Lung (tissue), 12 donors: Measurements from ENCODE around the gene PTGES3L. TPM values are rescaled to one million over a fixed set of nuclear protein-coding genes. Genes with fewer than 3 reads are reported as not detected.
"Not testable (repeated sequence)": the region's sequence is repeated elsewhere in the genome, so short reads cannot be mapped to it uniquely, and the experiment has no call there.

Experiments
- ATAC-seq: fragments of 200-7000 bp; cut with Tn5 transposase; one replicate; pipeline ENCODE4 v1.9.1; 2020; ENCODE audit warnings: moderate number of reproducible peaks; ENCODE audit not compliant: insufficient read depth, low FRiP score
- DNase-seq, 3 donors: peaks; one replicate each; pipeline ENCODE4 v3.0.0-alpha.2; 2013 to 2017
- H3K27ac ChIP-seq, 2 donors: one replicate each; pipeline ENCODE4 v1.5.1; 2013; ENCODE audit warnings: mild to moderate bottlenecking in 2 of 2, moderate library complexity in 2 of 2, control low read depth in 1 of 2, inconsistent platforms in 1 of 2, low read depth in 1 of 2, low read length in 1 of 2
- H3K27me3 ChIP-seq, 3 donors: one replicate each; pipeline ENCODE4 v1.5.1; 2013; ENCODE audit warnings: low read length in 2 of 3; ENCODE audit not compliant: control insufficient read depth in 3 of 3, insufficient read depth in 3 of 3
- H3K36me3 ChIP-seq, 4 donors: one replicate each; pipeline ENCODE4 v1.5.1; 2013; ENCODE audit warnings: low read length in 4 of 4, mild to moderate bottlenecking in 1 of 4, moderate library complexity in 1 of 4; ENCODE audit not compliant: control insufficient read depth in 4 of 4, insufficient read depth in 4 of 4
- H3K4me1 ChIP-seq, 5 donors: one replicate each; pipeline ENCODE4 v1.5.1; 2013; ENCODE audit warnings: low read length in 5 of 5, mild to moderate bottlenecking in 2 of 5, moderate library complexity in 1 of 5; ENCODE audit not compliant: control insufficient read depth in 5 of 5, insufficient read depth in 5 of 5
- H3K4me3 ChIP-seq: one replicate; pipeline ENCODE4 v1.5.1; 2013; ENCODE audit warnings: mild to moderate bottlenecking, control low read depth, moderate library complexity
- H3K9ac ChIP-seq, 2 donors: one replicate each; pipeline ENCODE4 v1.5.1; 2013; ENCODE audit warnings: low read length in 2 of 2, control low read depth in 1 of 2; ENCODE audit not compliant: insufficient read depth in 1 of 2
- H3K9me3 ChIP-seq, 4 donors: one replicate each; pipeline ENCODE4 v1.5.1; 2013; ENCODE audit warnings: low read length in 3 of 4, mild to moderate bottlenecking in 1 of 4, moderate library complexity in 1 of 4; ENCODE audit not compliant: control insufficient read depth in 4 of 4, insufficient read depth in 3 of 4
- CTCF ChIP-seq: IDR thresholded peaks from 2 replicates; pipeline ENCODE4 v1.5.1; 2012; ENCODE audit warnings: mild to moderate bottlenecking; ENCODE audit errors: control extremely low read depth, extremely low read depth
- WGBS, 2 donors: extraction: QIAGEN DNeasy Blood & Tissue Kit; methylation state at CpG; one replicate each; pipeline ENCODE4 v1.1.7; 2013; 5-methylcytosine and 5-hydroxymethylcytosine counted together
- polyA plus RNA-seq, 2 donors: library from polyadenylated mRNA; stranded (reverse); fragments of 200-250 nt; gene quantifications; one replicate each; pipeline ENCODE4 v1.2.1, GENCODE V29; 2013
- total RNA-seq, 2 donors: library from RNA; depleted of rRNA in 1 of 2; stranded (reverse); fragments of >200 nt in 1 of 2; gene quantifications; one replicate each; pipeline ENCODE4 v1.2.1, GENCODE V29; 2014 to 2021
- donor health status: control.
- donor health status: control.
- donor health status: Bipolar disorder and iron deficiency.
- donor health status: healthy.
- donor health status: DM: yes; HTN: yes; CAD: no.

The PTGES3L gene
- total and polyA plus RNA-seq, 4 donors, result 0.43 to 1.8 (median 0.91) TPM

- H3K27me3 ChIP-seq, result no peaks in the 10 kb centered on the region
- no peak overlapping the region for H3K4me3 ChIP-seq
- TF ChIP-seq CTCF, result no peak
- no peaks in the 10 kb centered on the region for H3K9me3 ChIP-seq
- DNase-seq, result no peak
- H3K36me3 ChIP-seq, result peaks cover 4 to 11% (median 7%) of the 10 kb centered on the region in 4 donors
- ATAC-seq, result no peak
- peaks cover 0 to 23% (median 10%) of the 10 kb centered on the region in 5 donors for H3K4me1 ChIP-seq
- H3K9ac ChIP-seq, result no peak overlapping the region
- no peak overlapping the region for H3K27ac ChIP-seq
These were observed 2.4 kb upstream of the PTGES3L start for GRCh38 chr17:42982266-42982665.

GRCh38 chr17:42980766-42981397 lies 1.0 kb upstream of the PTGES3L start:
- no peaks in the 10 kb centered on the region for H3K27me3 ChIP-seq
- peaks cover 0 to 23% (median 10%) of the 10 kb centered on the region in 5 donors for H3K4me1 ChIP-seq
- H3K27ac ChIP-seq, result peak overlapping the region; percentile 90 to 91

GRCh38 chr17:42980274-42980765 lies 440 bp upstream of the PTGES3L start, which contains the start of gene RUNDC1:
RUNDC1 (plus strand) TSS chr17:42980565; CDS start chr17:42980577, 12 bp downstream.
- 0% methylated on average over 31 to 39 of the region's 39 CpGs for WGBS, 2 donors
- no peaks in the 10 kb centered on the region for H3K27me3 ChIP-seq
- H3K9me3 ChIP-seq, result no peaks in the 10 kb centered on the region
- peak within 1 kb of the TSS; percentile 96 for H3K4me3 ChIP-seq
- peaks cover 0 to 23% (median 10%) of the 10 kb centered on the region in 5 donors for H3K4me1 ChIP-seq
- no peak for TF ChIP-seq CTCF
- ATAC-seq (peak; percentile 89), DNase-seq (peak; percentile 89 to 92 (median 90))
- H3K27ac ChIP-seq, result peak within 1 kb of the TSS; percentile 90 to 91
- peaks cover 0 to 4% (median 2%) of the 10 kb centered on the region in 4 donors for H3K36me3 ChIP-seq
- H3K9ac ChIP-seq, result peak within 1 kb of the TSS; percentile 70 to 82

More at GRCh38 chr17:42980766-42981397, 1.0 kb upstream of the PTGES3L start:
- 1% methylated on average over 50 to 67 of the region's 67 CpGs for WGBS, 2 donors
- Histone ChIP-seq H3K9me3 (no peaks in the 10 kb centered on the region), H3K36me3 (peaks cover 0 to 7% (median 3%) of the 10 kb centered on the region in 4 donors), H3K4me3 (peak overlapping the region; percentile 96), H3K9ac (peak overlapping the region; percentile 69 to 70)
- no peak for TF ChIP-seq CTCF
- ATAC-seq (peak; percentile 77), DNase-seq (peak; percentile 38 to 40 (median 38))

- H3K27me3 ChIP-seq, H3K9ac ChIP-seq, DNase-seq, H3K27ac ChIP-seq, H3K9me3 ChIP-seq, H3K4me3 ChIP-seq, H3K36me3 ChIP-seq, H3K4me1 ChIP-seq, ATAC-seq: not testable (repeated sequence)
- whole genome bisulfite sequencing, 2 donors, result 88 to 89% methylated on average over 16 of the region's 16 CpGs
These were observed 4.2 kb downstream of the PTGES3L start for GRCh38 chr17:42975701-42976100.
